HCT116 (cell line): ENCODE results near the gene DET1. TPM values are rescaled to one million over a fixed set of nuclear protein-coding genes. Genes with fewer than 3 reads are reported as not detected.

Source experiments
- ATAC-seq: fragments of 200-7000 bp; cut with Tn5 transposase; 2 replicates; pipeline ENCODE4 v1.9.1; 2020; ENCODE audit warnings: mild to moderate bottlenecking, moderate library complexity
- BruUV-seq: library from RNA; stranded (reverse); fragments of 400-500 nt; replicated peaks from 2 replicates; lab custom pipeline; 2021; lab: Mats Ljungman, UMichigan
- CTCF ChIA-PET: fragments of 300-600 bp; sonication (Branson Sonifier 250); formaldehyde crosslinking; loops from one replicate; lab custom pipeline; 2021; ENCODE audit warnings: antibody characterized with exemption; lab: Charles Lee
- POLR2A ChIA-PET: fragments of 300-600, 350-600 bp; sonication (Branson Sonifier 250); formaldehyde crosslinking; loops from one replicate; lab custom pipeline; 2021; ENCODE audit warnings: antibody characterized with exemption; lab: Charles Lee
- RAD21 ChIA-PET, 2 experiments: fragments of 300-600 bp; sonication (Branson Sonifier 250); formaldehyde crosslinking; loops; one replicate each; lab custom pipeline; 2023; ENCODE audit warnings: low total read pairs in 2 of 2; ENCODE audit not compliant: uncharacterized antibody in 2 of 2, unreplicated experiment in 2 of 2, low non-redundant PET in 1 of 2; lab: Charles Lee
- DNase-seq: peaks from one replicate; pipeline ENCODE4 v3.0.0-alpha.2; 2010; ENCODE audit warnings: low read depth, low spot score
- H2AFZ ChIP-seq: fragments of 200-600 bp; shearing (Covaris generic), sonication (generic); 2 replicates; pipeline ENCODE4 v1.6.1; 2017; ENCODE audit warnings: low read depth, mixed run types, mixed read lengths, antibody characterized with exemption, low read length; ENCODE audit not compliant: poor library complexity, severe bottlenecking
- H3K27ac ChIP-seq: 2 replicates; pipeline ENCODE4 v1.5.1; 2012; ENCODE audit warnings: low read depth, low read length
- H3K27me3 ChIP-seq: fragments of 200-600 bp; sonication (generic); 2 replicates; pipeline ENCODE4 v1.6.1; 2016; ENCODE audit warnings: mixed run types, low read length, mixed read lengths; ENCODE audit not compliant: insufficient read depth
- H3K36me3 ChIP-seq, 2 experiments: fragments of 200-500 bp in 1 of 2; fragments of 200-600 bp in 1 of 2; sonication (Bioruptor generic) in 1 of 2; sonication (generic) in 1 of 2; 2 replicates each; pipeline versions ENCODE4 v1.5.1 to v1.6.1; 2014 to 2016; ENCODE audit warnings: low read length in 2 of 2, inconsistent platforms in 1 of 2, mixed read lengths in 1 of 2, mixed run types in 1 of 2; ENCODE audit not compliant: insufficient read depth in 2 of 2, control insufficient read depth in 1 of 2
- H3K4me1 ChIP-seq, 2 experiments: fragments of 200-600 bp in 1 of 2; sonication (generic) in 1 of 2; 2 replicates each; pipeline versions ENCODE4 v1.5.1 to v1.6.1; 2012 to 2017; ENCODE audit warnings: low read length in 2 of 2, inconsistent platforms in 1 of 2, mild to moderate bottlenecking in 1 of 2, mixed read lengths in 1 of 2, mixed run types in 1 of 2, moderate library complexity in 1 of 2; ENCODE audit not compliant: insufficient read depth in 2 of 2, control insufficient read depth in 1 of 2
- H3K4me2 ChIP-seq: fragments of 200-600 bp; sonication (generic); 2 replicates; pipeline ENCODE4 v1.6.1; 2017; ENCODE audit warnings: mixed run types, low read length, mixed read lengths
- H3K4me3 ChIP-seq, 2 experiments: fragments of 200-600 bp in 1 of 2; sonication (generic) in 1 of 2; replicated peaks in 1 of 2; 2 replicates each; pipeline ENCODE4 v1.5.1; 2011 to 2016; ENCODE audit warnings: low read length in 2 of 2, control low read depth in 1 of 2, low read depth in 1 of 2, mild to moderate bottlenecking in 1 of 2, mixed read lengths in 1 of 2, mixed run types in 1 of 2
- H3K79me2 ChIP-seq: fragments of 200-600 bp; sonication (generic); 2 replicates; pipeline ENCODE4 v1.6.1; 2017; ENCODE audit warnings: mild to moderate bottlenecking, mixed run types, low read length, moderate library complexity, mixed read lengths; ENCODE audit not compliant: insufficient read depth
- H3K9ac ChIP-seq: fragments of 200-600 bp; sonication (generic); 2 replicates; pipeline ENCODE4 v1.6.1; 2016; ENCODE audit warnings: low read length, mixed read lengths
- H3K9me2 ChIP-seq: fragments of 200-600 bp; sonication (generic), shearing (Covaris generic); 2 replicates; pipeline ENCODE4 v1.6.1; 2017; ENCODE audit warnings: mixed run types, mild to moderate bottlenecking, moderate library complexity; ENCODE audit not compliant: insufficient read depth
- H3K9me3 ChIP-seq, 2 experiments: fragments of 200-500 bp in 1 of 2; fragments of 200-600 bp in 1 of 2; sonication (Bioruptor generic) in 1 of 2; sonication (generic) in 1 of 2; 2 replicates each; pipeline ENCODE4 v1.6.1; 2014 to 2017; ENCODE audit warnings: low read length in 2 of 2, mixed read lengths in 2 of 2, inconsistent platforms in 1 of 2, low read depth in 1 of 2, mild to moderate bottlenecking in 1 of 2, mixed run types in 1 of 2, moderate library complexity in 1 of 2; ENCODE audit not compliant: control insufficient read depth in 1 of 2, insufficient read depth in 1 of 2
- H4K20me1 ChIP-seq: fragments of 200-600 bp; sonication (generic), shearing (Covaris generic); 2 replicates; pipeline ENCODE4 v1.6.1; 2017; ENCODE audit warnings: mixed run types, mild to moderate bottlenecking, moderate library complexity; ENCODE audit not compliant: insufficient read depth
- CBX3 ChIP-seq: IDR thresholded peaks from 2 replicates; pipeline ENCODE4 v1.6.1; 2012; ENCODE audit warnings: low read depth
- FOSL1 ChIP-seq: IDR thresholded peaks from 2 replicates; pipeline ENCODE4 v1.6.1; 2012; ENCODE audit warnings: low read depth
- JUND ChIP-seq: IDR thresholded peaks from 2 replicates; pipeline ENCODE4 v1.6.1; 2012
- POLR2A ChIP-seq: IDR thresholded peaks from 2 replicates; pipeline ENCODE4 v1.7.0; 2011; ENCODE audit warnings: borderline replicate concordance; ENCODE audit not compliant: insufficient read depth, insufficient read length; ENCODE audit errors: extremely low read depth
- POLR2AphosphoS5 ChIP-seq: IDR thresholded peaks from 2 replicates; pipeline ENCODE4 v1.6.1; 2011; ENCODE audit warnings: mild to moderate bottlenecking, low read depth, low read length, moderate library complexity
- SRF ChIP-seq: IDR thresholded peaks from 2 replicates; pipeline ENCODE4 v1.6.1; 2012; ENCODE audit warnings: low read depth
- TCF7L2 ChIP-seq: IDR thresholded peaks from 2 replicates; pipeline ENCODE4 v1.7.0; 2011; ENCODE audit warnings: borderline replicate concordance, inconsistent platforms; ENCODE audit not compliant: insufficient read depth, insufficient read length; ENCODE audit errors: extremely low read depth
- YY1 ChIP-seq: IDR thresholded peaks from 2 replicates; pipeline ENCODE4 v1.6.1; 2011; ENCODE audit warnings: low read length, low read depth, moderate library complexity, mild to moderate bottlenecking; ENCODE audit not compliant: insufficient replicate concordance; ENCODE audit errors: extremely low read depth
- intact Hi-C: fragments of 100-400 bp; cut with micrococcal nuclease; formaldehyde crosslinking; loops from 2 replicates; pipeline ENCODE4 v1.10.0; 2022
- total RNA-seq: library from RNA; stranded (reverse); gene quantifications from one replicate; pipeline ENCODE4 v1.2.1, GENCODE V29; 2021; ENCODE audit not compliant: unreplicated experiment
- TF ChIP-seq, protein P1 (sequence below): IDR thresholded peaks from 2 replicates; pipeline ENCODE4 v1.6.1; 2011; ENCODE audit warnings: mild to moderate bottlenecking, low read length, moderate library complexity; ENCODE audit not compliant: insufficient replicate concordance; ENCODE audit errors: extremely low read depth

The DET1 gene
- total RNA-seq, 1 experiment from 2014 or later = 2.5 TPM

DNA sequence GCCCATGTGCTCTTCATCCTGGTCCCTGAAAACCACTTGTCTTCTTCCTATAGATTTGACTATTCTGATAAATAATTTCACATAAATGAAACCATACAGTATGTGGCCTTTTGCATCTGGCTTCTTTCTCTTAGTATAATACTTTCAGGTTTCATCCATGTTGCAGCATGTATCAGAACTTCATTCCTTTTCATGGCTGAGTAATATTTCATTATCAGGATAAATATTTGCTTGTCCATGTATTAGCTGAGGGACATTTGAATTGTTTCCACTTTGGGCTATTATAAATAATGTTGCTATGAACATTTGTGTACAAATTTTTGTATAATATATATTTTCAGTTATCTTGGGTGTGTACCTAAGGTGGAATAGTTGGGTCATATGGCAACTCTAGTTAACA is 44.9 kb upstream of the DET1 start (continued):
- TF ChIP-seq YY1 (no peak), POLR2A (no peak), CBX3 (no peak)

DNA sequence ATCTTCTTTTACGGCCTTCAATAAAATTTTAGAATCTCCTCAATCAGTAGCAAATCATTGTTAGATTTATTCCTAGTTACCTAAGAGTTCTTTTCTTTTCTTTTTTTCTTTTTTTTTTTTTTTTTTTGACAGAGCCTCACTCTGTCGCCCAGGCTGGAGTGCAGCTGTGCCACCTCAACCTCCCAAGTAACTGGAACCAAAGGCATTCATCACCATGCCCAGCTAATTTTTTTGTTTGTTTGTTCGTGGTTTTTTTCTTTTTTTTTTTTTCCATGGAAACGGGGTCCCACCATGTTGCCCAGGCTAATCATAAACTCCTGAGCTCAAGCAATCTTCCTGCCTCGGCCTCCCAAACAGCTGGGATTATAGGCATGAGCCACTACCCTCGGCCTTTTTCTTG is 44.3 kb upstream of the DET1 start:
- Histone ChIP-seq H3K27ac (no peak overlapping the region), H4K20me1 (no peaks in the 10 kb centered on the region), H3K4me1 (peaks cover 0 to 9% of the 10 kb centered on the region in 2 experiments; a peak in 2 of 4 replicates), H3K4me2 (no peak overlapping the region), H3K36me3 (no peaks in the 10 kb centered on the region), H3K9me3 (no peaks in the 10 kb centered on the region), H3K27me3 (peaks cover 13% of the 10 kb centered on the region), H3K79me2 (no peaks in the 10 kb centered on the region), H3K9me2 (no peaks in the 10 kb centered on the region), H2AFZ (no peak overlapping the region), H3K9ac (no peak overlapping the region), H3K4me3 (no peak overlapping the region)
- RAD21 ChIA-PET = no interaction called here
- ATAC-seq = no peak
- BruUV-seq = no TSS peak
- CTCF ChIA-PET = no interaction called here
- TF ChIP-seq JUND = no peak
- TF ChIP-seq FOSL1 = no peak
- no peak for TF ChIP-seq POLR2AphosphoS5
- no peak for TF ChIP-seq SRF
- TF ChIP-seq, protein P1, sequence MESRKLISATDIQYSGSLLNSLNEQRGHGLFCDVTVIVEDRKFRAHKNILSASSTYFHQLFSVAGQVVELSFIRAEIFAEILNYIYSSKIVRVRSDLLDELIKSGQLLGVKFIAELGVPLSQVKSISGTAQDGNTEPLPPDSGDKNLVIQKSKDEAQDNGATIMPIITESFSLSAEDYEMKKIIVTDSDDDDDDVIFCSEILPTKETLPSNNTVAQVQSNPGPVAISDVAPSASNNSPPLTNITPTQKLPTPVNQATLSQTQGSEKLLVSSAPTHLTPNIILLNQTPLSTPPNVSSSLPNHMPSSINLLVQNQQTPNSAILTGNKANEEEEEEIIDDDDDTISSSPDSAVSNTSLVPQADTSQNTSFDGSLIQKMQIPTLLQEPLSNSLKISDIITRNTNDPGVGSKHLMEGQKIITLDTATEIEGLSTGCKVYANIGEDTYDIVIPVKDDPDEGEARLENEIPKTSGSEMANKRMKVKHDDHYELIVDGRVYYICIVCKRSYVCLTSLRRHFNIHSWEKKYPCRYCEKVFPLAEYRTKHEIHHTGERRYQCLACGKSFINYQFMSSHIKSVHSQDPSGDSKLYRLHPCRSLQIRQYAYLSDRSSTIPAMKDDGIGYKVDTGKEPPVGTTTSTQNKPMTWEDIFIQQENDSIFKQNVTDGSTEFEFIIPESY = no peak
- no peak for TF ChIP-seq TCF7L2
- intact Hi-C loops = no loop called here
- POLR2A ChIA-PET = no interaction called here
- no peak for DNase-seq
